ENCODE results near the gene FDXACB1. TPM values are rescaled to one million over a fixed set of nuclear protein-coding genes. Genes with fewer than 3 reads are reported as not detected.
A peak's percentile ranks its signal among the peaks of the same experiment; 100 is the strongest.

Gene FDXACB1
- total RNA-seq, 4 donors from 2014 or later = 3.5 to 5.6 (median 3.9) TPM

GRCh38 chr11:111922803-111923202 is 43.8 kb upstream of the FDXACB1 start:
- Histone ChIP-seq H3K27ac (peak overlapping the region; percentile 90), H3K4me1 (peaks cover 49% of the 10 kb centered on the region), H3K9me3 (no peaks in the 10 kb centered on the region), H3K27me3 (no peaks in the 10 kb centered on the region), H3K4me3 (no peak overlapping the region), H3K36me3 (no peaks in the 10 kb centered on the region)
- 10% methylated on average over 2 of the region's 2 CpGs for WGBS
- DNase-seq (ENCODE audit: low spot score in 2 of 2) = no peak
- TF ChIP-seq POLR2A (IDR thresholded peaks at IDR 0.05) = no peak
- no peak for TF ChIP-seq CTCF (IDR thresholded peaks at IDR 0.05)

- H3K9me3 ChIP-seq = no peaks in the 10 kb centered on the region
- TF ChIP-seq POLR2AphosphoS5 (IDR thresholded peaks at IDR 0.05) = no peak
- 87% methylated on average over 7 of the region's 7 CpGs for whole genome bisulfite sequencing
- H3K27me3 ChIP-seq = no peaks in the 10 kb centered on the region
- no peak overlapping the region for H3K4me3 ChIP-seq
- H3K27ac ChIP-seq = no peak overlapping the region
- DNase-seq (ENCODE audit: low spot score in 2 of 2) = no peak
- H3K36me3 ChIP-seq = no peaks in the 10 kb centered on the region
- peaks cover 44% of the 10 kb centered on the region for H3K4me1 ChIP-seq
These were observed 42.7 kb upstream of the FDXACB1 start for GRCh38 chr11:111921541-111922230.

GRCh38 chr11:111920908-111921307 is 41.9 kb upstream of the FDXACB1 start:
- Histone ChIP-seq H3K27me3 (no peaks in the 10 kb centered on the region), H3K4me3 (no peak overlapping the region), H3K36me3 (no peaks in the 10 kb centered on the region), H3K9me3 (no peaks in the 10 kb centered on the region), H3K27ac (no peak overlapping the region), H3K4me1 (peaks cover 37% of the 10 kb centered on the region)
- TF ChIP-seq CTCF (IDR thresholded peaks at IDR 0.05) (no peak), EP300 (IDR thresholded peaks at IDR 0.05) (no peak)
- 71% methylated on average over 2 of the region's 2 CpGs for WGBS
- no peak for DNase-seq (ENCODE audit: low spot score in 2 of 2)

DNA sequence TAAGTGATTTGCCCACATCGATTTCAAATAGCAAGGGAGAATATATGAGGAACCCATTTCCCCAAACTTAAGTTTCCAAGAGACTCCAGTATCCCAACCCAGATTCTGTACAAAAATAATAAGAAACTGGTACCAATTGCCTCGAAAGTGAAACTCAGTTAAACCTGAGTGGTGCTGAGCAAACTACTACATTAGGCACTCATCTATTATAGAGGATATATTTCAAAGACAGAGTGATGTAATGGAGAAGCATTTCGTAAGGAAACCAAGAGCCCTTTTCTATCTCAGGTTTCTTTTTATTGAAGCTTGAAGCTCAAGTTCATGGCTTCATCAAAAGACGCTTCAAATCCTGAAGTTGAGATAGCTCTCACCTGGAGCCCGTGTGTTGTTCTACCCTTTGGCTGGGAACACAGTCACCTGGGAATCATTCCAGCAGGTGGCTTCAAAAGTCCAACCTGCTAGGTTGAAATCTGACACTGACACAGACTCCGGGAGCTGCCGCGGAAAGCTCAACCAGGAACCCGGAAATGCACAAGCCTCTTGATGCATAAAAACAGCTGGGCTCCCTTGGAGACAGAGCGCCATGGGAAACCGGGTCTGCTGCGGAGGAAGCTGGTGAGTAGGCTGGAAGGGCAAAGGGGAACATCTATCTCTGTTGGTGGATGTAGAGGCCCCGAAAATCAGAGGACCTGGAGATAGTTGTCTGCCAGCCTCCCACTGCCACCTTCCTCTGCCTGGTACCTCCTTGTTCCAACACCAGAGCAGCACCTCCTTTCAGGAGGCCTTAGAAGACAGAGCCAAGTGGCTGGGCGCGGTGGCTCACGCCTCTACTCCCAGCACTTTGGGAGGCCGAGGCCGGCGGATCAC is 39.7 kb upstream of the FDXACB1 start, which contains the start of gene C11orf52:
C11orf52 (plus strand) TSS at position 524 of the 867 bp plus-strand sequence; CDS start at position 584, 60 bp downstream.
- no peaks in the 10 kb centered on the region for H3K9me3 ChIP-seq
- H3K36me3 ChIP-seq = no peaks in the 10 kb centered on the region
- TF ChIP-seq EP300 (IDR thresholded peaks at IDR 0.05) (no peak), POLR2AphosphoS5 (IDR thresholded peaks at IDR 0.05) (no peak), CTCF (IDR thresholded peaks at IDR 0.05) (no peak), POLR2A (IDR thresholded peaks at IDR 0.05) (no peak)
- H3K4me3 ChIP-seq = peak within 1 kb of the TSS; percentile 27
- H3K4me1 ChIP-seq = peaks cover 38% of the 10 kb centered on the region
- no peaks in the 10 kb centered on the region for H3K27me3 ChIP-seq
- peak in 1 of 2 donors; percentile 75 for DNase-seq (ENCODE audit: low spot score in 2 of 2)
- H3K27ac ChIP-seq = peak within 1 kb of the TSS; percentile 86
- 30% methylated on average over 14 of the region's 19 CpGs for WGBS

- Histone ChIP-seq H3K27ac (peak overlapping the region; percentile 86), H3K27me3 (no peaks in the 10 kb centered on the region), H3K4me3 (no peak overlapping the region), H3K9me3 (no peaks in the 10 kb centered on the region), H3K4me1 (peaks cover 36% of the 10 kb centered on the region), H3K36me3 (no peaks in the 10 kb centered on the region)
- DNase-seq (ENCODE audit: low spot score in 2 of 2) = no peak
- 91% methylated on average over 3 of the region's 3 CpGs for WGBS
- TF ChIP-seq POLR2A (IDR thresholded peaks at IDR 0.05) = no peak
- TF ChIP-seq CTCF (IDR thresholded peaks at IDR 0.05) = no peak
- TF ChIP-seq POLR2AphosphoS5 (IDR thresholded peaks at IDR 0.05) = no peak
- no peak for TF ChIP-seq EP300 (IDR thresholded peaks at IDR 0.05)
These were observed 38.8 kb upstream of the FDXACB1 start for GRCh38 chr11:111917788-111918187.

Measured in suprapubic skin (tissue), 4 donors.